NCI-H446 treated with DMSO at 0.1 percent for 48 hours (cell line): ENCODE results near the gene INVS.
A peak's percentile ranks its signal among the peaks of the same experiment; 100 is the strongest.
"Not testable (repeated sequence)": the region's sequence is repeated elsewhere in the genome, so short reads cannot be mapped to it uniquely, and the experiment has no call there.

Experiments used
- DNase-seq: peaks from one replicate; lab custom pipeline; 2025; lab: John Stamatoyannopoulos, UW

The INVS gene

GRCh38 chr9:100196828-100197227, 97.8 kb downstream of the INVS start:
- DNase-seq, result no peak

- no peak for DNase-seq
Observed at GRCh38 chr9:100197553-100197952, 98.5 kb downstream of the INVS start.

GRCh38 chr9:100202806-100203205, 103.8 kb downstream of the INVS start:
- DNase-seq, result no peak

- DNase-seq, result no peak
Observed at GRCh38 chr9:100204796-100205195, 105.8 kb downstream of the INVS start.

- no peak for DNase-seq
Observed at GRCh38 chr9:100206899-100207298, 107.9 kb downstream of the INVS start.

GRCh38 chr9:100208673-100209072, 109.6 kb downstream of the INVS start:
- DNase-seq, result no peak

GRCh38 chr9:100211476-100211875, 112.4 kb downstream of the INVS start:
- peak; percentile 46 for DNase-seq

- no peak for DNase-seq
Observed at GRCh38 chr9:100213730-100214477, 114.9 kb downstream of the INVS start.

- no peak for DNase-seq
Observed at GRCh38 chr9:100216178-100216787, 117.2 kb downstream of the INVS start.

- no peak for DNase-seq
Observed at GRCh38 chr9:100217536-100217935, 118.5 kb downstream of the INVS start.

GRCh38 chr9:100219347-100219746, 120.3 kb downstream of the INVS start:
- DNase-seq, result no peak

- DNase-seq, result no peak
Observed at GRCh38 chr9:100220936-100221335, 121.9 kb downstream of the INVS start.

- no peak for DNase-seq
Observed at GRCh38 chr9:100221538-100221937, 122.5 kb downstream of the INVS start.

- DNase-seq, result peak; percentile 11
Observed at GRCh38 chr9:100222674-100223073, 123.6 kb downstream of the INVS start.

- no peak for DNase-seq
Observed at GRCh38 chr9:100227636-100228035, 128.6 kb downstream of the INVS start.

GRCh38 chr9:100228352-100228869, 129.4 kb downstream of the INVS start:
- no peak for DNase-seq

- DNase-seq, result no peak
Observed at GRCh38 chr9:100229136-100229535, 130.1 kb downstream of the INVS start.

- no peak for DNase-seq
Observed at GRCh38 chr9:100229561-100229960, 130.5 kb downstream of the INVS start.

- not testable (repeated sequence) for DNase-seq
Observed at GRCh38 chr9:100236986-100237385, 137.9 kb downstream of the INVS start.

- no peak for DNase-seq
Observed at GRCh38 chr9:100240512-100240911, 141.5 kb downstream of the INVS start.

GRCh38 chr9:100267211-100267610, 168.2 kb downstream of the INVS start:
- no peak for DNase-seq

GRCh38 chr9:100268271-100268670, 169.2 kb downstream of the INVS start:
- no peak for DNase-seq

- no peak for DNase-seq
Observed at GRCh38 chr9:100269656-100270055, 170.6 kb downstream of the INVS start.
